GM12891 (cell line): Measurements from ENCODE around the gene CD81.

Source experiments
- POLR2A ChIP-seq: IDR thresholded peaks from 2 replicates; pipeline ENCODE4 v1.6.1; 2011; ENCODE audit warnings: low read depth, low read length, control low read depth
- POU2F2 ChIP-seq: IDR thresholded peaks from 2 replicates; pipeline ENCODE4 v1.6.1; 2011; ENCODE audit warnings: low read depth, mild to moderate bottlenecking, control low read depth, low read length, moderate library complexity
- TAF1 ChIP-seq: IDR thresholded peaks from 2 replicates; pipeline ENCODE4 v1.6.1; 2011; ENCODE audit warnings: low read depth, low read length, control low read depth

GRCh38 chr11:2381494-2382128 lies 4.5 kb downstream of the CD81 start:
- no peak; the same call in 1 of the 2 replicates for TF ChIP-seq POLR2A
- TF ChIP-seq TAF1: no peak
- TF ChIP-seq POU2F2: no peak
